ENCODE results near the gene KCTD12. TPM values are rescaled to one million over a fixed set of nuclear protein-coding genes. Genes with fewer than 3 reads are reported as not detected.

Gene KCTD12
- total and polyA plus RNA-seq, 2 of the 13 experiments (the other 11 are each of a cell fraction or from before 2014, with no cell fraction given), result not detected

GRCh38 chr13:76921516-76921915, 35.3 kb upstream of the KCTD12 start:
- ATAC-seq (no peak), DNase-seq (ENCODE audit: low spot score) (no peak), FAIRE-seq (no peak)
- Histone ChIP-seq H3K4me3 (replicated peaks in 1 of 3; ENCODE audit: insufficient read depth in 1 of 3, low read depth in 2 of 3, low read length in 3 of 3) (no peak overlapping the region), H3K9me3 (ENCODE audit: low read length) (no peaks in the 10 kb centered on the region), H3K79me2 (ENCODE audit: insufficient read depth, low read length) (no peaks in the 10 kb centered on the region), H2AFZ (ENCODE audit: low read length) (no peak overlapping the region), H4K20me1 (ENCODE audit: insufficient read depth, low read length) (no peaks in the 10 kb centered on the region), H3K4me1 (ENCODE audit: insufficient read depth, low read length) (no peaks in the 10 kb centered on the region), H3K36me3 (replicated peaks in 1 of 2; ENCODE audit: control insufficient read depth in 1 of 2, insufficient read depth in 2 of 2, low read length in 2 of 2) (no peaks in the 10 kb centered on the region), H3K4me2 (ENCODE audit: low read depth, low read length) (no peak overlapping the region), H3K27me3 (ENCODE audit: control insufficient read depth in 1 of 2, insufficient read depth in 2 of 2, low read length in 2 of 2) (no peaks in the 10 kb centered on the region; a peak in 1 of 5 replicates), H3K9ac (ENCODE audit: insufficient read depth, low read depth, low read length) (no peak overlapping the region), H3K27ac (ENCODE audit: extremely low read length, insufficient read depth, low read length) (no peak overlapping the region)
- CTCF ChIA-PET (ENCODE audit: low intra/inter-chr PET ratio, low total read pairs), result no interaction called here
- in situ Hi-C loops (cut with HindIII; ENCODE audit: extremely low pct_ligation_motif_present, low pct_unique_long_range_greater_than_20kb), result no loop called here
- intact Hi-C loops (cut with micrococcal nuclease; ENCODE audit: unreplicated experiment), result no loop called here
- POLR2A ChIA-PET, result no interaction called here
- no peak for TF ChIP-seq RFXAP (CRISPR knock-in tag; IDR thresholded peaks at IDR 0.05; ENCODE audit: borderline replicate concordance)
- TF ChIP-seq AHDC1 (CRISPR knock-in tag; IDR thresholded peaks at IDR 0.05; ENCODE audit: borderline replicate concordance), result no peak
- no peak for TF ChIP-seq TMF1 (CRISPR knock-in tag; IDR thresholded peaks at IDR 0.05; ENCODE audit: low read depth)
- no peak for TF ChIP-seq ZFP37 (CRISPR knock-in tag; IDR thresholded peaks at IDR 0.05; ENCODE audit: borderline replicate concordance)
- BruUV-seq (replicated peaks), result no TSS peak
- 0% methylated on average over 1 of the region's 1 CpG for WGBS (ENCODE audit: low lambda C conversion rate)
